HepG2 (cell line): ENCODE measurements around the gene ARFGAP2.

Source experiments
- BRD4 ChIP-seq: sonication (generic); formaldehyde crosslinking; IDR thresholded peaks from 2 replicates; pipeline ENCODE4 v1.4.0; 2020; ENCODE audit warnings: missing genetic modification reagents
- CENPBD1 ChIP-seq: sonication (generic); formaldehyde crosslinking; IDR thresholded peaks from 2 replicates; pipeline ENCODE4 v1.8.0; 2022; ENCODE audit warnings: missing genetic modification reagents, low read depth, mild to moderate bottlenecking, borderline replicate concordance
- CHD2 ChIP-seq: IDR thresholded peaks from 2 replicates; pipeline ENCODE4 v1.6.1; 2011; ENCODE audit warnings: low read depth, low read length, improper control_type of control experiment
- CTCF ChIP-seq: sonication (generic); formaldehyde crosslinking; IDR thresholded peaks from 2 replicates; pipeline ENCODE4 v1.5.0; 2020; ENCODE audit warnings: mild to moderate bottlenecking, missing genetic modification reagents, moderate library complexity
- ELK4 ChIP-seq: sonication (generic); formaldehyde crosslinking; IDR thresholded peaks from 2 replicates; pipeline ENCODE4 v1.9.0; 2021; ENCODE audit warnings: missing genetic modification reagents, borderline replicate concordance
- EP300 ChIP-seq, 3 experiments: sonication (generic) in 1 of 3; formaldehyde crosslinking in 1 of 3; IDR thresholded peaks; 2 replicates each; pipeline versions ENCODE4 v1.5.1 to v1.6.1; 2011 to 2020; ENCODE audit warnings: low read depth in 2 of 3, low read length in 2 of 3, borderline replicate concordance in 1 of 3, improper control_type of control experiment in 1 of 3, mild to moderate bottlenecking in 1 of 3, missing genetic modification reagents in 1 of 3, moderate library complexity in 1 of 3
- RFX5 ChIP-seq: IDR thresholded peaks from 2 replicates; pipeline ENCODE4 v1.6.1; 2011; ENCODE audit warnings: low read depth, low read length, improper control_type of control experiment
- TCF7 ChIP-seq: sonication (generic); IDR thresholded peaks from 2 replicates; pipeline ENCODE4 v1.6.1; 2016; ENCODE audit warnings: antibody characterized with exemption, low read depth
- YY1 ChIP-seq: IDR thresholded peaks from 2 replicates; pipeline ENCODE4 v1.6.1; 2011; ENCODE audit warnings: low read length, low read depth, moderate library complexity, mild to moderate bottlenecking; ENCODE audit not compliant: insufficient read depth, insufficient replicate concordance
- ZNF235 ChIP-seq: sonication (generic); formaldehyde crosslinking; IDR thresholded peaks from 2 replicates; pipeline ENCODE4 v1.8.1; 2023; ENCODE audit warnings: mild to moderate bottlenecking, missing genetic modification reagents, borderline replicate concordance

GRCh38 chr11:47215366-47215910 lies 38.8 kb upstream of the ARFGAP2 start:
- TF ChIP-seq CTCF (CRISPR knock-in tag) (no peak), CENPBD1 (no peak), YY1 (no peak), ZNF235 (CRISPR knock-in tag) (0 out of 2 replicates have a peak, but pooled peaks have one; percentile 11), EP300 (IDR thresholded peaks at IDR 0.05; ENCODE audit: low read depth in 2 of 2, low read length in 2 of 2) (no peak), EP300 (CRISPR knock-in tag; IDR thresholded peaks at IDR 0.05; ENCODE audit: borderline replicate concordance) (no peak), TCF7 (no peak), RFX5 (no peak), CHD2 (no peak), ELK4 (CRISPR knock-in tag) (no peak), BRD4 (no peak)
